Measurements from ENCODE around the gene HCN3.

The HCN3 gene

DNA sequence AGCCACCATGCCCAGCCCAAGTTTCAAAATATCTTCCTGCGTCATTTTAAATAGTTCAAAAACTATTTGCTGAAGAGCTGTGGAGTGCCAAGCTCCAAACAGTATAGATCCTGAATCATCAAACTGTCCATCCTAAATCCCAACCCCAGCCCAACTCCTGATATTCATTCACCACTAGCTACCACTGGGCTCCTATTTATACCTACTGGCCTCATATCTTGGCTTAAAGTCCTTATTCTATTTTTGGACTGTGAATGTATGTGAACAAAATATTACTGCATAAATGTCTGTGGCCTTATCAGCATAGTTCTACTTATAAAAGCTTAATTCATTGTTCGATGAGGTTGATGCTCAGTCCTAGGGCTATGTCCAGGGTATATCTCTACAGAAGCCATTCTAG lies 9.9 kb upstream of the HCN3 start:
- no peak overlapping the region for H3K27ac ChIP-seq (ENCODE audit: low read length)
- peaks cover 44% of the 10 kb centered on the region for H3K36me3 ChIP-seq (replicated peaks; ENCODE audit: insufficient read depth, low read length)
- H3K79me2 ChIP-seq (ENCODE audit: low read length) = peaks cover 40% of the 10 kb centered on the region
- TF ChIP-seq CTCF (IDR thresholded peaks at IDR 0.05; ENCODE audit: low read length) = no peak
- no peak for TF ChIP-seq EZH2 (optimal IDR thresholded peaks at IDR 0.05; ENCODE audit: low read depth, low read length)
- TF ChIP-seq EZH2phosphoT487 (IDR thresholded peaks at IDR 0.05; ENCODE audit: low read length) = no peak
- no peaks in the 10 kb centered on the region for H4K20me1 ChIP-seq (ENCODE audit: insufficient read depth, low read length)
- no peak overlapping the region for H3K4me3 ChIP-seq (ENCODE audit: low read length)
- no peak for DNase-seq
- H3K9ac ChIP-seq (ENCODE audit: low read length) = no peak overlapping the region
- H3F3A ChIP-seq (ENCODE audit: insufficient read depth, low read length) = peaks cover 35% of the 10 kb centered on the region
- H3K4me1 ChIP-seq (ENCODE audit: low read length) = peaks cover 7% of the 10 kb centered on the region; the same call in 1 of the 2 replicates
- no peaks in the 10 kb centered on the region for H3K9me3 ChIP-seq (replicated peaks; ENCODE audit: insufficient read depth, low read length)
- H3K4me2 ChIP-seq (ENCODE audit: low read depth, low read length) = no peak overlapping the region
- no peak overlapping the region for H2AFZ ChIP-seq (ENCODE audit: low read length)
- no peaks in the 10 kb centered on the region for H3K27me3 ChIP-seq (replicated peaks; ENCODE audit: insufficient read depth, low read length)
- H3K9me2 ChIP-seq (replicated peaks; ENCODE audit: insufficient read depth, low read length) = no peaks in the 10 kb centered on the region

- H3K4me1 ChIP-seq (ENCODE audit: low read length) = peaks cover 2% of the 10 kb centered on the region
- H3K4me3 ChIP-seq (ENCODE audit: low read length) = no peak overlapping the region
- no peak for TF ChIP-seq CTCF (IDR thresholded peaks at IDR 0.05; ENCODE audit: low read length)
- TF ChIP-seq EZH2 (optimal IDR thresholded peaks at IDR 0.05; ENCODE audit: low read depth, low read length) = no peak
- TF ChIP-seq EZH2phosphoT487 (IDR thresholded peaks at IDR 0.05; ENCODE audit: low read length) = no peak
- no peak for DNase-seq
- no peak overlapping the region for H3K4me2 ChIP-seq (ENCODE audit: low read depth, low read length)
- peaks cover 30% of the 10 kb centered on the region for H3F3A ChIP-seq (ENCODE audit: insufficient read depth, low read length)
- no peak overlapping the region for H3K9ac ChIP-seq (ENCODE audit: low read length)
- no peaks in the 10 kb centered on the region for H3K27me3 ChIP-seq (replicated peaks; ENCODE audit: insufficient read depth, low read length)
- H3K36me3 ChIP-seq (replicated peaks; ENCODE audit: insufficient read depth, low read length) = peaks cover 44% of the 10 kb centered on the region
- no peak overlapping the region for H3K27ac ChIP-seq (ENCODE audit: low read length)
- H4K20me1 ChIP-seq (ENCODE audit: insufficient read depth, low read length) = no peaks in the 10 kb centered on the region
- no peaks in the 10 kb centered on the region for H3K9me2 ChIP-seq (replicated peaks; ENCODE audit: insufficient read depth, low read length)
- H2AFZ ChIP-seq (ENCODE audit: low read length) = no peak overlapping the region
- H3K9me3 ChIP-seq (replicated peaks; ENCODE audit: insufficient read depth, low read length) = no peaks in the 10 kb centered on the region
- peaks cover 50% of the 10 kb centered on the region for H3K79me2 ChIP-seq (ENCODE audit: low read length)
Measured at GRCh38 chr1:155268630-155269029, 8.6 kb upstream of the HCN3 start.

DNA sequence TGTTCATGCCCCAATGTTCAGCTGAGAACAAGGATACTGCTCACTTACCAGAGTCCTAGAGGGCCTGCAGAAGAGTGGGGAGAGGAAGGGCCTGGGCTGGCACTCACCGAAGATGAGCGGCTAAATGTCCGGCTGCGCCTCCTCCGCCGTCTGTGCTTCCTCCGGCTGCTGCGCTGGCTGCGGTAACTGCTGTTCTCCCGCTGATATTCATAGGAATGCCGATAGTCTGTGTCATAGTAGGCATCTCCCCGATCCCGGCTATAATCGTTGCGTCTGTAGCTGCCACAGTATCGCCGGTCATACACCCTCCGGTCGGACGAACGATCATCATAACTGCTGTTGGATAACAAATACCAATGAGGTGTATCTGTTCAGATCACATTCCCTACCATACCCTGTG lies 7.9 kb upstream of the HCN3 start:
- H3K27ac ChIP-seq (ENCODE audit: low read length) = no peak overlapping the region
- peaks cover 4% of the 10 kb centered on the region for H3K4me1 ChIP-seq (ENCODE audit: low read length)
- H2AFZ ChIP-seq (ENCODE audit: low read length) = no peak overlapping the region
- no peaks in the 10 kb centered on the region for H3K9me2 ChIP-seq (replicated peaks; ENCODE audit: insufficient read depth, low read length)
- H3K27me3 ChIP-seq (replicated peaks; ENCODE audit: insufficient read depth, low read length) = no peaks in the 10 kb centered on the region
- no peak overlapping the region for H3K4me2 ChIP-seq (ENCODE audit: low read depth, low read length)
- peaks cover 44% of the 10 kb centered on the region for H3K36me3 ChIP-seq (replicated peaks; ENCODE audit: insufficient read depth, low read length)
- peaks cover 26% of the 10 kb centered on the region for H3F3A ChIP-seq (ENCODE audit: insufficient read depth, low read length)
- peaks cover 53% of the 10 kb centered on the region for H3K79me2 ChIP-seq (ENCODE audit: low read length)
- no peak for TF ChIP-seq EZH2 (optimal IDR thresholded peaks at IDR 0.05; ENCODE audit: low read depth, low read length)
- TF ChIP-seq CTCF (IDR thresholded peaks at IDR 0.05; ENCODE audit: low read length) = no peak
- TF ChIP-seq EZH2phosphoT487 (IDR thresholded peaks at IDR 0.05; ENCODE audit: low read length) = no peak
- H3K4me3 ChIP-seq (ENCODE audit: low read length) = no peak overlapping the region
- no peak overlapping the region for H3K9ac ChIP-seq (ENCODE audit: low read length)
- no peaks in the 10 kb centered on the region for H4K20me1 ChIP-seq (ENCODE audit: insufficient read depth, low read length)
- DNase-seq = no peak
- H3K9me3 ChIP-seq (replicated peaks; ENCODE audit: insufficient read depth, low read length) = no peaks in the 10 kb centered on the region

Measured in MM.1S (cell line).